Hematopoietic multipotent progenitor cell treated with erythropoietin and hydrocortisone succinate and interleukin-3 and kit ligand, for 17 days (in vitro differentiated cells): Measurements from ENCODE around the gene KCNJ4.
"Not testable (repeated sequence)": the region's sequence is repeated elsewhere in the genome, so short reads cannot be mapped to it uniquely, and the experiment has no call there.

Experiments
- DNase-seq: peaks from one replicate; pipeline ENCODE4 v3.0.0-alpha.2; 2015; ENCODE audit warnings: low spot score

KCNJ4 gene

DNA sequence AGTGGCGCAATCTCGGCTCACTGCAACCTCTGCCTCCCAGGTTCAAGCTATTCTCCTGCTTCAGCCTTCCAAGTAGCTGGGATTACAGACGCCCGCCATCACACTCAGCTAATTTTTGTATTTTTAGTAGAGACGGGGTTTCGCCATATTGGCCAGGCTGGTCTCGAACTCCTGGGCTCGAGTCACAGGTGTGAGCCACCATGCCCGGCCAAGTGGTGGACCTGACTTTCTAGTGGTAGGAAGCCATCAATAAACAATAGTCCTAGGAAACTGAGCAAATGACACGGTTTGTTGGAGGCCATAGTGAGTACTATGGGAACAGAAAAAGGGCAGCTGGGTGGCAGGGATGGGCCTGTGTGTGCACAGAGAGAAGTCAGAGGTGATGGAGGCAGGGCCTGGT, 15.2 kb upstream of the KCNJ4 start:
- DNase-seq = not testable (repeated sequence)

DNA sequence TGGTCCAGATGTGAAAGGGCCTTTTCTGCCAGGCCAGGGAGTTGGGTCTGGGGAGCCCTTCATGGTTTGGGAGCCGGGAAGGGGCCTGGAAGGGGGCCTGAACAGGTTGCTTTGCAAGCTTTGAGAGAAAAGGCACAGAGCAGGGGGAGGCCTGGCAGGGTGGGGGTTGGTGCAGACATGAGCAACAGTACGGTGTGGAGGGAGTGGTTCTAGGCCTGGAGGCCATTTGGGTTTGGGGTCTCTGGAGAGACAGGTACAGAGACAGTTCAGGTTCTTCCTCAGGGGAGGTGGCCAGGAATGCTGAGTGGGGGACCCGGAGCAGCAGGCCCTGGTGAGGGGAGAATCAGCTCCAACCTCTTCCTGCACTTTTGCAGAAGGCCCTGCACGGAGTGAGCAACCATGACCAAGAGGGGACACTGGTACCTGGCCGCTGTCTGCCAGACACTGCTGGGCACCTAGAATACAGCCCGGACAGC, 14.3 kb upstream of the KCNJ4 start:
- DNase-seq = no peak

DNA sequence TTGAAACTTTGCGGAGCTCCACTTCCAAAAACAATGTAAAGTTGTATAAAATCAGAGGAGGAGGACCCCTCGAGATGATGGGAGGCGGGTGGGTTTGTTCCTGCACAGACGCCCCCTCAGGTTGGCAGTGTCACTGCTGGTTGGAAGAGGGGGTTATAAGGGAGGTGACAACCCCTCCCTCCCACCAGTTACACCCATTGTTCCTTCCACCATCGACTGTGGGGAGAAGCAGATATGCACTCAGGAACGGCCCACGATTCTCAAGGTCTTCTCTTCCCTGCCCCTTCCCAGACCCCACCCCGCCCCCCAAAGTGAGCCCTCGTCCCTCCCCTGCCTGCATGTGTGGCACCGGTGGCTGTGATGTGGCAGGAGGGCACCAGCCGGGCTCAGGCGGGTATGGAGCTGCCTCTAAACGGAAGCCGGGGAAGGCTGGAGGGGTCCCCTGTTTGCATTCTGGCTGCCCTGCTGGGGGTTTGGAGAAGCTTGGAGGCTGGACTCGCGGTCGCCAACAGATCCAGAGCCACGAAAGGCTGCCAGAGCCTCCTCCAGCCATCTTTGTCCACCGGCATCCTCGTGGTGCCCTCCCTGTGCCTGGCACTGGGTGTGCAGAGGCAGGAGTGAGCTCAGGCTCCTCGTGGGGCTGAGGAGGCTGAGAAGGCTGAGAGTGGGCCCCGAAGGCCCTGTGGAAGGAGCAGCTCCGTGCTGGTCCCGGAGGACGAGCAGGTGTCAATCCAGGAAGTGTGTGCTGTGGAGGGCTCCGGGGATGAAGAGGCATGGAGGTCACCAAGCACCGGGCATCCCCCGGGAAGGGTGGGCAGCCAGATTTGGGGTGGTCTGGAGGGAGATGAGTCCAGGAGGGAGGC, 13.7 kb upstream of the KCNJ4 start:
- DNase-seq = no peak

DNA sequence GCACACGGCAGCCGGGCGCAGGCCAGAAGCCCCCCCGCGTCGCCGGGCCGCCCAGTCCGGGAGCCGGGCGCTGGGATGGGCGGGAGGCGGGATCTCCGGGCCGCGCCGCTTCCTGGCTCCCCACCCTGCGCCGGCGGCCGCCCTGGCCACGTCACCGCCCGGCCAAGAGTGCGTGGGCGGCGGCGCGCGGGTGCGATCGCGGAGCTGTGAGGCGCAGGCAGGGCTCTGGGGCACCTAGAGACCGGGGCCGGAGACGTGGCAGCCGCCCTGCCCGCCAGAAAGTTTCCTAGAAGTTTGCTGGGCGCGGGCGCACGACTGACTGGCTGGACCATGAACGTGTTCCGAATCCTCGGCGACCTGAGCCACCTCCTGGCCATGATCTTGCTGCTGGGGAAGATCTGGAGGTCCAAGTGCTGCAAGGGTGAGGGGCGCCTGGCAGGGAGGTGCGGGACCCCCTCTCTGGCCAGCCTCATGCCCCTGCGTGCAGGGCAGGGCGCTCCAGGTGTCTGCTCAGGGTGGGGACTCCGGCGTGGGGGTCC, 13.0 kb upstream of the KCNJ4 start, which contains the start of gene KDELR3:
KDELR3 (plus strand) TSS at position 193 of the 539 bp plus-strand sequence; CDS start at position 331, 138 bp downstream.
- no peak for DNase-seq

DNA sequence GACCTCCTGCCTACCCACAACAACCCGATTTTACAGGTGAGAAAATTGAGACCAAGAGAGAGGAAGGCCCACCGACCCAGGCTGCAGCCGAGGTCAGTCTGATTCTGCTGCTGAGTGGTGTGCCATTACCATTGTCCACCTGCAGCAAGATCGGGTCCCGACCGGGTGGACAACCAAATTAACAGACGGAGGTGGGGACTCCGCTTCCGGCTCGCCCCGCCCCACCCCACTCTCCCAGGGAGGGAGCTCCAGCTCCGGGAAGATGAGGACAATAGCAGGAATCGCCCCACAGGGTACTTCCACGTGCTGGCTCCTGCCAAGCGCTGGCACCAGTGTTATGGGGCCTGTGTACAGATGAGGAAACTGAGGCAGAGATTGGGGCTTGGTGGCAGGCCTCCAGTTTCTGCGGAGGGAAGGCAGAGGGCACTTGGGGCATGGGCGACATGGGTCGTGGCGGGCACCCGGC, 12.5 kb upstream of the KCNJ4 start:
- DNase-seq = no peak

DNA sequence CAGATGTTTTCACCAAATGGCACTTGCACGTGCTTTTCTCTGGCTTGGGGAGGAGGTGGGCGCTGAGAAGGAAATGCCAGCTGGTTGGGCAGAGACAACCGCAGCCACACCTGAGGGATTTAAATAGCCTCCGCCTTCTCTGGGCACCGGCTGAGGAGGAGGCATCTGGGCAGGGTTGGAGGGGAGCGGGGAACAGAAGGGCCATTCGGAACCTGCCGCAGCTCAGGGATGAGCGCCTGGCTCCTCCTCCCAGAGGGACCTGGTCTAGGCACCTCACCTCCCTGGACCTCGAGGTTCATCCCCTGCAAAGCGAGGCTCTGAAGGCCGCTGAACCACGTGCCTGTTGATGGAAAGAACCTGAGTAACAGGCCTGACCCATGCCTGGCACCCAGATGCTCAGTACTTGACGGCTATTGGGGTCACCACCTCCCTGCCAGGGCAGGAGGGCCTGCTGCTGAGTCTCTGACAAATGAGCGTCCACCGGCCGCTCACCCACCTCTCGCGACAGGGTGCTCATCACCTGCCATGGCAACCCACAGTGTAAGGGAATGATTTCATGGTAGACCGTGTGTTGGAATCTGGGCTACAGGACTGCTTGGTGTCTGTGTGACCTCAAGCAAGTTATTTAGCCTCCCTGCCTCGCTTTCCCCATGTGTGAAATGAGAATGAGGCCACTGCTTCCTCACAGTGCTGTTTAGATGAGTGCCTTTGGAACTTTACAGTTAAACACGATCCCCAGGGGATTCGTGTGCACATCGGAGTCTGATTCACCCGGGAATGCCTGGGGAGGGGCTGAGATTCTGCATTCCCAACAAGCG, 10.9 kb upstream of the KCNJ4 start:
- DNase-seq = no peak

DNA sequence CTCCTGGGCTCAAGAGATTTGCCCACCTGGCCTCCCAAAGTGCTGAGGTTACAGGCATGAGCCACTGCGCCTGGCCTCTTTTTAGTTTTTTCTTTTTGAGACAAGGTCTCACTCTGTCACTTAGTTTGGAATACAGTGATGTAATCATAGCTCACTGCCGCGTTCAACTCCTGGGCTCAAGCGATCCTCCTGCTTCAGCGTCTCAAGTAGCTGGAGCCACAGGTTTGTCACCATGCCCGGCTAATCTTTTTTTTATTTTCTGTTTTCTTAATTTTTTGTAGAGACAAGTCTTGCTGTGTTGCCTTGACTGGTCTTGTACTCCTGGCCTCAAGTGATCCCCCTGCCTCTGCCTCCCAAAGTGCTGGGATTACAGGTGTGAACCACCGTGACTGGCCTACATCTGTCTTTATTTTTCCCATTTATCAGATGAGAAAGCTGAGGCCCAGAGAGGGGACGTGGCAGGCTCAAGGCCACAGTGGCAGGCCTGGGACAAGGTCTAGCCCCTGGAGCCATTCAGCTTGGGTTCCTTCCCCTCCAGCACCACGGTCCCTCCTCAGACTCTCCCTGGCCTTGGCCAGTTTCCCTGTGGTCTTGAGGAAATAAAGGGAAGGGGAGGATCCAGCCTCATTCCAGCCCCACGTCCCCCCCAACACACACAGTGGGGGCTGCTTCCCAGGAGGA, 10.1 kb upstream of the KCNJ4 start:
- DNase-seq = no peak

DNA sequence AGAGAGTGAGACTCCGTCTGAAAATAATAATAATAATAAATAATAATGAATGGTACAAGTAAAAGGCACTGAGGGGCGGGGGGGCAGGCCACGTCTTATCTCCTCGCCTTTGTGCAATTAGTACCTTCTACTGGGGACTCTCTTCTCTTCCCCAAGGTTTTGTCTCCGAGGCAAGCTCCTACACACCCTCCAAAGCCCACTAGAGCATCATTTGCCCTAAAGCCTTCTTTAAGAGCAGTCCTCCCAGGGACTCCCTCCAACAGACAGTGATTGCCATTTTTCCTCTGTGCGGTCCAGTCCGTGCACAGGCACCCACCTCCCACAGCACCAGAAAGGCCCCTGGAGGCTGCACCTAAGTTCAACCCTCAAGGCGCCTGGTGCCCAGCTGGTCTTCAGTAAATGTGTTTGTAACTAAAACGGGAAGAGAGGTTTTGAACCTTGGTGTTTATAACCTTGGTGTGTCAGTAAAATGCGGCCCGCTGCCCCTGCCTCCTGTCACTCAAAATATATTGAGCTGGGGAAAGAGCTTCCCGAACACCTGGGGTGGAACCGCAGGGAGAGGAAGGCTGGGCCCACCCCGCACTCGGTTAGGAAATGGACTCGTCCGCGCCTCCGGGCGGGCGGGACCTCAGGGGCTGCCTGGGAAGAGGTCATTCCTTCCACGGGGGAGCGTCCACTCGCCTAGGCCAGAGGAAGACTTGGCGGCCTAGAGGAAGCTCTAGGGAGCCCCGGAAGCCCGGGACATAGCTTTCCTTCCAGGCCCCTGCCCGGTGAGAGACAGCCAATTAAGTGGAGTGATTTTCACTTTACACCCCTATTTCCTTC, 8.2 kb upstream of the KCNJ4 start:
- DNase-seq = no peak

DNA sequence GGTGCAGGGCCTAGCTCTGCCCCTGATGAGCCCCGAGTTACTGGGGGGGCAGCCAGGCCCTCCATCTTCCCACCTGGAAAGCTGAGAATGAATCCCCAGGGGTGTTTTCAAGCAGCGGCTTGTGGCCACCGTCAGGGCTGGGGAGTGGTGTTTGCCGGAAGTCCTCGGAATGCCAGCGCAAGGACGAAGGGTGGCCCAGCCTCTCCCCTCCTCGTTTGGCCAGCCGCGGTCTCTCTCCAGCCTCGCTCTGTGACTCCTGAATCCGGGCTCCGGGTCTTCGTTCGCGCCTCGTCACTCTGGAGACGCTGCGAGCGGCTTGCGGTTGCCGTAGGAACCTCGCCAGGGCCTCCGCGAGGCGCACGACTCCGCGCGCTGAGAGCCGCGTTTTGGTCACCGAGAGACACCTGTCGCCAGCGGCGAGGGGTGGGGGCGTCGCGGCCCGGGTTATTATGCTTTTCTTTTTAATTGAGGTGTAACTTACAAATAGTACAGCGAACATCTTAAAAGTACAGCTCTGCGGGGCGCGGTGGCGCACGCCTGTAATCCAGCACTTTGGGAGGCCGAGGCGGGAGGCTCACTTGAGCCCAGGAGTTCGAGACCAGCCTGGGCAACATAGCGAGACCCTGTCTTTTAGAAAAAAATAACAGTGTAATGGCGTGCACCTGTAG, 6.5 kb upstream of the KCNJ4 start:
- no peak for DNase-seq

DNA sequence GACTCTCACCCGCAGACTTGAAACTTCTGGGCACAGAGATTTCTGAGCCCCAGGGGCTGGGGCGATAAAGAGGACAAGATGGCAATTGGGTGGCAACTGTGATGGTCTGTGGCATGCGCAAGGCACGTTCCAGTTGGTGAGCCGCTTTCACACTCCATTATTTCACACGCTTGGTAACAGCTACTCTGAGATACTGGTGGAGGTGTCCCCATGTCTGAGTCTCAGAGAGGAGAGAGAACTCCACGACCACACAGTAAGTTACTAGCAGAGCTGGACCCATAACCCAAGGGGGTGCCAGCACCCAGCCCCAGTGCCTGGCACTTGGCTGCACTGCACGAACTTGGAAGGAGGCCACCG, 6.0 kb upstream of the KCNJ4 start:
- DNase-seq = no peak

DNA sequence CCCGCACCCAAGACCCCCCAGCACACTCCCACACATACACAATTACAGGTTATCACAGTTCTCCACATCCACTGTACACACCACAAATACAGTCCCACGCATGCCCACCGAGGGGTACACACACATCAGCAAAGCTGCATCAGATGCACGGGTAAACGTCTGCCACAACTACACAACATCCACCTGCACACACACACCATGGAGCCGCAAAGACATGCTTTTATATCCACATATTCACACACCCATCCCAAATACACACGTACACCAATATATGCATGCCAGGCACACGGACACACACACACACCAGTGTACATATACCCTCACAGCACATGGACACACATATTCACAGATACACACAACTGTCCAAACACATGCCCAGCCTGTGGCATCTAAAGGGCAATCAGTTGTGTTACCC, 5.4 kb upstream of the KCNJ4 start:
- DNase-seq = no peak

DNA sequence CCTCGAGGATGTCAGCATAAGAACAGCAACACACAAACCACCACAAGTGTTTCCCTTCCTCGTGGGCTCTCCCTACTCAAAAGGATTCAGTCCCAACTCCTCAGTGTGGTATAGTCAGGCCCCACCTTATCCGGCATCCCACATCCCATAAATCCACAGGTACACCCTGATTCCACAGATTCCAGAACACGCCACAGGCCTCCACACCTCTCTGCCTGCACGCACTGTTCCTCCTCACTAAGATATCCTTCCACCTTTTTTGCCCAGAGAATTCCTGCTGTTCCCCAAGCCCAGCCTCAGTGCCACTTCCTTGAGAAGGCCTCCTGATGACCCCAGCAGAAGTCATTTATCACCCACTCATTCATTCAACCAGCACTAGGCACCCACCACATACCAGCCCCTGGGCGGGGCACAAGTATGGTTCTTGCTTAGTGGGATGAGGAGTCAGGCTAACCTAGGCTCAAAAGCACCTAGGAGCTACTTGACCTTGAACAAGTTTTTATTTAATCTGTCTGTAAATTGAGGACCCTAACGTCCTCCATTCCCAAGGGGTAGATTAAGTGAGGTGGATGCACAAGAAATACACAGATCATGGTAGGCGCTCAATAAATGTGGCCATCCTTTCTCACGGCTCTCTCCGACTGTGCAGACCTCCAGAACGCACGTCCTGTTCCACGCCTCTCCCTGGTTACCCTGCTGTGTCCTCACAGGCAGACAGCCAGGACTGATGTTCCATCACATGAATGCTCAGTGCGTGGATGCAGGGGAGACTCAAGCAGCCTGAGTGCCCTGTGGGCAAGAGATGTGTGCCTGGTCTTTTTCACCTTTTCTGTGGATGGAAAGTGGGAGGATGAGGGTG, 2.1 kb upstream of the KCNJ4 start:
- DNase-seq = no peak

DNA sequence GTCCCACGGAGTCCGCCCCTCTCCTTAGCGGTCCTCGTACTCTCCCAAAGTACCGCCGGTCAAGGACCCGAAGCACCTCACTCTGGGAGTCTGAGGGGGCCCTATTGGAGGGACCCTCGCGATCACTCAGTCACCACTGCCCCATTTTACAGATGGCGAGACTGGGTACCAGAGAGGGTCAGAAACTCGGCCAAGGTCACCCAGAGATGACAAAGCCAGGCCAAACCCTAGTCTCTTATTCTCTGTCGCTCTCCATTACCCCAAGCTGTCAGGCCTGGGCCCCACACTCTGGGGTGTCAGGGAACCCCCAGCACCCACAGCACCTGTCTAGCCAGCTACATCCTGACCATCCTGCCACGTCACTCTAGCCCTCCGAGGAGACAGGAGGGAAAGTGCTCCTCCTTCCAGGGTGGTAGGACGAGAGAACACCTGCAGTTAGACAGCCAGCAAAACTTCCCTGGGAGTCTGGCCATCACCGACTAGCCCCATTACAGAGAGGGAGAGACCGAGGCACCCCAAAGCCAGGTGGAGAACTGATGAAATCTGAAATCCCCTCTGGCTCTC, 1.4 kb upstream of the KCNJ4 start:
- DNase-seq = no peak

DNA sequence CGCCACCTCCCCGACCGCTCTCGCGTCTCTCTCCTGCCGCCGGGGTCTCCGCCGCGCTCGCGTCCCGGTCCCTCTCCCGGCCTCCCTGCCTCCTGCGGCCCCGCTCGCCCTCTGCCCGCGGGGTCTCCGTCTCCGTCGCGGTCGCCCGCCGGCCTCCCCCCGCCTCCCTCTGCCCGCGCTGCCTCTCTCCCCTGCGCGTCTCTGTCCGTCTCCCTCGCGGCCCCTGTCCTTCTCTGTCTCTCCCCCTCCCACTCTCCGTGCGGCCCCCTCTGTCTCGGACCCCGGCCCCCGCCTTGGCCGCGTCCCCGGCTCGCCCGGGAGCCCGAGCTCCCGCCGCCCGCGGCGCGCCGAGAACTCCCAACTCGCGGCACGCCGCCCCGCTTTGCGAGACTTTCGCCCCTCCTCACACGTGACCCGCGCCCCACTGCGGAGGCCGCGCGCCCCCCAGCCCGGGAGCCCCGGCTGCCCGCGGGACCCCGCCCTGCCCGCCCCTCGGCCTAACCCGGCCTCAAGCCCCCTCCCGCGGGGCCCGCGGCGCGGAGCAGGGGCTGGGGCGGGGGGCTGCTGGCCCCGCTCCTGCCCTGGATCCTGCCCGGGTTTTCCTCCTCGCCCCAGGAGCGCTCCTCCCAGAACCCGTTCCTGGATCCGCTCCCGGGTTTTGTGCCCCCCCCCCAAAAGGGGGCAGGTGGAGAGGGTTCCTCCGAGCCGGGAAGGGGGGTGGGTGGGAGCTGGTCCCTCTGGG, 702 bp upstream of the KCNJ4 start:
- DNase-seq = no peak

DNA sequence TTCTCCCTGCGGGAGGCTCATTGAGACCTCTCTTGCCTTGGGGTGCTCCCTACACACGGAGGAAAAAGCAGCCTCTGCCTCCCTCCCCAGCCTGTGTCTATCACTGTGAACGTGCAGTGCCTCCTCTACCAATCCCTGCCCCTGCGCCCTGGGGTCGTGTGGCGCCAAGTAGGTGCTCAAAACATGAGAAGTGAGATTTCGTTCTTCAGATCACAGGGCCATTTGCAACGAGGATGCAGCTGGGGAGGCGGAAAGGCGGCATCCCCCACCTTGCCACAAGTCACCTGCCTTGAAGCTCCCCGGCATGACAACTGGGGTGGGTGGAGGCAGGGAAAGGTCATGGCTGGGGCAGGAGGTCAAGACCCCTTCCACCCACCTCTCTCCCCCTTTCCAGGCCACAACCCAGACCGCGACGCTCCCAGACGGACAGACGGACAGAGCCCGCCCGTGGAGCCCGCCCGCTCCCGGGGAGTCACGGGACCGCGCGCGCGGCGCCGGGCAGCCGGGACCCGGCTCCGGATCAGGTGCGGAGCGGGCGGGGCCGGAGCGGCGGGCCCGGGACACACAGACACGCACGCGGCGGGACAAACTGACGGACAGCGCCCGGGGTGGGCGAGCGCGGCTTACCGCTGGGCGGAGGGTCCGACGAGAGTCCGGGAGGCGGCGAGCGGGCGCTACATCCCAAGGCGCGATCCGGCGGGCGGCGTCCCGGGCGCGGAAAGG, 485 bp downstream of the KCNJ4 start:
- no peak for DNase-seq

DNA sequence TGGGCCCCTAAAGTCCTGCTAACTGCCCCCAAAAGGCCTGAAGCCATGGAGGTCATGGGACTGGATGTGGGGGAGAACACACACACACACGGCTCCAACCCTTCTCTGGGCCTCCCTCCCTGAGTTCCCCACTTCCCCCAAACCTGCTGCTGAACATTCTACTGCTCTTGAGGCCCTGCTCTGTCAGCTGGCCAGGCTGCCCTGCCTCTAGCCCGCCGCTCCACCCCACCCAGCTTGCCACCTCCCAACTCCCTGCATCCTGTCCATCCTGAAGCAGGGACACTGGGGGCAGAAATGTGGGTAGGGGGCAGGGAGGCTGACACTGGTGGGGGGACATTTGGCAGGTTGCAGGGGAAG, 1.0 kb downstream of the KCNJ4 start:
- no peak for DNase-seq

DNA sequence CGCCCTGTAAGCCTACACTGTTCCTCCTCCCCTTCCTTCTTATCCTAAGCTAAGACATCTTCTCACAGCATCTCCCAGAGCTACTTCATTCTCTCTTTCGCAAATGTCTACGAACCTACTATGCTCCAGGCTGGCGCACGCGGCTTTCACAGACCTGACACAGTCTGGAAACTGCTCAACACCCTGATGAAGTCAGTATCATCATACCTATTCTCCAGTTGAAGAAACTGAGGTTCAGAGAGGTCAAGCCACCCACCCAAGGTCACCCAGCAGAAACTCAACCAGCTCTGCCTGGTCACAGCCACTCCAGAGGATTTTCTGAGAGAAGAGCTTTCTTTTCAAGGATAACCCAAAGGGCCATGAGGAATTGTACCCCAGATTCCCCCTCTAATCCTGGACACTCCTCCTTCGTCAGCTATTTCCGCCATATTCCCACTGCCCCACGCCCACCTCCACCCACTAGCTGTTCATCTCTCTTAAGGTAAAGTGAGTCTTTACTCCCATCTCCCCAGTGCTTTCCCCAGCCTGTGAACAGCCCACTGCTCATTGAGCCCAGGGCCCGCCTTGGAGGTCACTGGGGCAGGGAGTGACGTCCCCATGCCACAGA, 1.8 kb downstream of the KCNJ4 start:
- DNase-seq = no peak
